Skin epidermis (tissue), 12 donors: ENCODE data around the gene EDNRA.
A peak's percentile ranks its signal among the peaks of the same experiment; 100 is the strongest.
"Not testable (repeated sequence)": the region's sequence is repeated elsewhere in the genome, so short reads cannot be mapped to it uniquely, and the experiment has no call there.

ENCODE experiments used
- H3K27ac ChIP-seq, 21 experiments: fragments of 200-600 bp; sonication (generic) in 11 of 21; one replicate each; pipeline ENCODE4 v1.5.0; 2020; ENCODE audit warnings: mild to moderate bottlenecking in 3 of 21, inconsistent platforms in 2 of 21, moderate library complexity in 2 of 21
- H3K4me3 ChIP-seq, 7 experiments: fragments of 200-600 bp; sonication (generic) in 2 of 7; one replicate each; pipeline ENCODE4 v1.5.0; 2020; ENCODE audit warnings: inconsistent platforms in 2 of 7, mild to moderate bottlenecking in 2 of 7, moderate library complexity in 1 of 7

Gene EDNRA

GRCh38 chr4:147480891-147481576, at the start of gene EDNRA:
Gene EDNRA, plus strand, starts transcription at chr4:147481097. Its CDS starts 4,585 bp downstream, at chr4:147485682.
- H3K4me3 ChIP-seq: peak within 1 kb of the TSS; percentile 44 to 54 (median 51)
- peak within 1 kb of the TSS in 20 of 21 experiments; percentile 32 to 84 (median 74) for H3K27ac ChIP-seq

- not testable (repeated sequence) for H3K4me3 ChIP-seq, H3K27ac ChIP-seq
These were observed 46.5 kb upstream of the EDNRA start for GRCh38 chr4:147434370-147434769.

GRCh38 chr4:147440442-147440841, 40.5 kb upstream of the EDNRA start:
- H3K27ac ChIP-seq: no peak overlapping the region
- no peak overlapping the region for H3K4me3 ChIP-seq

- Histone ChIP-seq H3K27ac (no peak overlapping the region), H3K4me3 (no peak overlapping the region)
These were observed 33.1 kb upstream of the EDNRA start for GRCh38 chr4:147447786-147448185.

GRCh38 chr4:147453561-147454141, 27.2 kb upstream of the EDNRA start:
- Histone ChIP-seq H3K4me3 (no peak overlapping the region), H3K27ac (no peak overlapping the region)

GRCh38 chr4:147456706-147457105, 24.2 kb upstream of the EDNRA start:
- no peak overlapping the region for H3K4me3 ChIP-seq
- H3K27ac ChIP-seq: no peak overlapping the region

- Histone ChIP-seq H3K4me3 (no peak overlapping the region), H3K27ac (no peak overlapping the region)
These were observed 19.7 kb upstream of the EDNRA start for GRCh38 chr4:147461161-147461560.

- H3K27ac ChIP-seq: no peak overlapping the region
- H3K4me3 ChIP-seq: no peak overlapping the region
These were observed 17.8 kb upstream of the EDNRA start for GRCh38 chr4:147463065-147463464.

GRCh38 chr4:147465461-147465860, 15.4 kb upstream of the EDNRA start:
- H3K27ac ChIP-seq: no peak overlapping the region
- H3K4me3 ChIP-seq: no peak overlapping the region

GRCh38 chr4:147477439-147477838, 3.5 kb upstream of the EDNRA start:
- Histone ChIP-seq H3K4me3 (no peak overlapping the region), H3K27ac (no peak overlapping the region)

GRCh38 chr4:147479376-147479775, 1.5 kb upstream of the EDNRA start:
- peak overlapping the region in 2 of 21 experiments; percentile 61 to 77 for H3K27ac ChIP-seq
- H3K4me3 ChIP-seq: no peak overlapping the region

GRCh38 chr4:147479786-147480185, 1.1 kb upstream of the EDNRA start:
- H3K27ac ChIP-seq: peak overlapping the region in 3 of 21 experiments; percentile 61 to 77 (median 77)

GRCh38 chr4:147480502-147480890, 401 bp upstream of the EDNRA start:
- peak overlapping the region; percentile 44 to 54 (median 51) for H3K4me3 ChIP-seq
- peak overlapping the region in 15 of 21 experiments; percentile 52 to 84 (median 76) for H3K27ac ChIP-seq

More at GRCh38 chr4:147479786-147480185, 1.1 kb upstream of the EDNRA start:
- H3K4me3 ChIP-seq: no peak overlapping the region

- peak overlapping the region in 20 of 21 experiments; percentile 32 to 84 (median 74) for H3K27ac ChIP-seq
- peak overlapping the region; percentile 44 to 54 (median 51) for H3K4me3 ChIP-seq
These were observed 746 bp downstream of the EDNRA start for GRCh38 chr4:147481577-147482109.

GRCh38 chr4:147482281-147482680, 1.4 kb downstream of the EDNRA start:
- Histone ChIP-seq H3K4me3 (peak overlapping the region in 6 of 7 experiments; percentile 44 to 54 (median 49)), H3K27ac (peak overlapping the region in 5 of 21 experiments; percentile 2 to 82 (median 77))

- H3K27ac ChIP-seq: no peak overlapping the region
- H3K4me3 ChIP-seq: no peak overlapping the region
These were observed 4.3 kb downstream of the EDNRA start for GRCh38 chr4:147485167-147485566.

- Histone ChIP-seq H3K27ac (no peak overlapping the region), H3K4me3 (no peak overlapping the region)
These were observed 6.7 kb downstream of the EDNRA start for GRCh38 chr4:147487616-147488015.

- Histone ChIP-seq H3K4me3 (no peak overlapping the region), H3K27ac (no peak overlapping the region)
These were observed 7.7 kb downstream of the EDNRA start for GRCh38 chr4:147488556-147488955.

GRCh38 chr4:147491086-147491485, 10.2 kb downstream of the EDNRA start:
- Histone ChIP-seq H3K4me3 (no peak overlapping the region), H3K27ac (no peak overlapping the region)

- Histone ChIP-seq H3K27ac (peak overlapping the region in 4 of 21 experiments; percentile 12 to 25 (median 16)), H3K4me3 (no peak overlapping the region)
These were observed 11.4 kb downstream of the EDNRA start for GRCh38 chr4:147492306-147492705.

- Histone ChIP-seq H3K4me3 (no peak overlapping the region), H3K27ac (no peak overlapping the region)
These were observed 11.9 kb downstream of the EDNRA start for GRCh38 chr4:147492761-147493160.
